Esophagus muscularis mucosa (tissue), 4 donors: ENCODE data around the gene FANCD2.

Experiments
- CTCF ChIP-seq, 3 experiments: fragments of 200-600 bp in 2 of 3; fragments of 450-650 bp in 1 of 3; sonication (generic) in 2 of 3; IDR thresholded peaks; one replicate each; pipeline ENCODE4 v1.5.1; 2017 to 2019; ENCODE audit warnings: antibody characterized with exemption in 3 of 3, mild to moderate bottlenecking in 2 of 3, moderate library complexity in 1 of 3
- EP300 ChIP-seq: sonication (generic); formaldehyde crosslinking; IDR thresholded peaks from one replicate; pipeline ENCODE4 v1.6.1; 2017; ENCODE audit warnings: antibody characterized with exemption
- POLR2A ChIP-seq: fragments of 450-650 bp; IDR thresholded peaks from one replicate; pipeline ENCODE4 v1.6.1; 2017; ENCODE audit warnings: antibody characterized with exemption, moderate library complexity, mild to moderate bottlenecking, low read depth
- POLR2AphosphoS5 ChIP-seq, 2 donors: sonication (generic); formaldehyde crosslinking; IDR thresholded peaks; one replicate each; pipeline ENCODE4 v1.6.1; 2017; ENCODE audit warnings: antibody characterized with exemption in 2 of 2

- TF ChIP-seq EP300: no peak
- TF ChIP-seq POLR2A: no peak
- no peak for TF ChIP-seq CTCF (IDR thresholded peaks at IDR 0.05)
- no peak for TF ChIP-seq POLR2AphosphoS5 (IDR thresholded peaks at IDR 0.05)
These were observed 62.0 kb downstream of the FANCD2 start for GRCh38 chr3:10088256-10088655.
